HCT116 (cell line): ENCODE measurements around the gene SNED1. TPM values are rescaled to one million over a fixed set of nuclear protein-coding genes. Genes with fewer than 3 reads are reported as not detected.

Source experiments
- ATAC-seq: fragments of 200-7000 bp; cut with Tn5 transposase; 2 replicates; pipeline ENCODE4 v1.9.1; 2020; ENCODE audit warnings: mild to moderate bottlenecking, moderate library complexity
- BruUV-seq: library from RNA; stranded (reverse); fragments of 400-500 nt; replicated peaks from 2 replicates; lab custom pipeline; 2021; lab: Mats Ljungman, UMichigan
- CTCF ChIA-PET: fragments of 300-600 bp; sonication (Branson Sonifier 250); formaldehyde crosslinking; loops from one replicate; lab custom pipeline; 2021; ENCODE audit warnings: antibody characterized with exemption; lab: Charles Lee
- POLR2A ChIA-PET: fragments of 300-600, 350-600 bp; sonication (Branson Sonifier 250); formaldehyde crosslinking; loops from one replicate; lab custom pipeline; 2021; ENCODE audit warnings: antibody characterized with exemption; lab: Charles Lee
- RAD21 ChIA-PET, 2 experiments: fragments of 300-600 bp; sonication (Branson Sonifier 250); formaldehyde crosslinking; loops; one replicate each; lab custom pipeline; 2023; ENCODE audit warnings: low total read pairs in 2 of 2; ENCODE audit not compliant: uncharacterized antibody in 2 of 2, unreplicated experiment in 2 of 2, low non-redundant PET in 1 of 2; lab: Charles Lee
- DNase-seq: peaks from one replicate; pipeline ENCODE4 v3.0.0-alpha.2; 2010; ENCODE audit warnings: low read depth, low spot score
- H2AFZ ChIP-seq: fragments of 200-600 bp; shearing (Covaris generic), sonication (generic); 2 replicates; pipeline ENCODE4 v1.6.1; 2017; ENCODE audit warnings: low read depth, mixed run types, mixed read lengths, antibody characterized with exemption, low read length; ENCODE audit not compliant: poor library complexity, severe bottlenecking
- H3K27ac ChIP-seq: 2 replicates; pipeline ENCODE4 v1.5.1; 2012; ENCODE audit warnings: low read depth, low read length
- H3K27me3 ChIP-seq: fragments of 200-600 bp; sonication (generic); 2 replicates; pipeline ENCODE4 v1.6.1; 2016; ENCODE audit warnings: mixed run types, low read length, mixed read lengths; ENCODE audit not compliant: insufficient read depth
- H3K36me3 ChIP-seq, 2 experiments: fragments of 200-500 bp in 1 of 2; fragments of 200-600 bp in 1 of 2; sonication (Bioruptor generic) in 1 of 2; sonication (generic) in 1 of 2; 2 replicates each; pipeline versions ENCODE4 v1.5.1 to v1.6.1; 2014 to 2016; ENCODE audit warnings: low read length in 2 of 2, inconsistent platforms in 1 of 2, mixed read lengths in 1 of 2, mixed run types in 1 of 2; ENCODE audit not compliant: insufficient read depth in 2 of 2, control insufficient read depth in 1 of 2
- H3K4me1 ChIP-seq, 2 experiments: fragments of 200-600 bp in 1 of 2; sonication (generic) in 1 of 2; 2 replicates each; pipeline versions ENCODE4 v1.5.1 to v1.6.1; 2012 to 2017; ENCODE audit warnings: low read length in 2 of 2, inconsistent platforms in 1 of 2, mild to moderate bottlenecking in 1 of 2, mixed read lengths in 1 of 2, mixed run types in 1 of 2, moderate library complexity in 1 of 2; ENCODE audit not compliant: insufficient read depth in 2 of 2, control insufficient read depth in 1 of 2
- H3K4me2 ChIP-seq: fragments of 200-600 bp; sonication (generic); 2 replicates; pipeline ENCODE4 v1.6.1; 2017; ENCODE audit warnings: mixed run types, low read length, mixed read lengths
- H3K4me3 ChIP-seq, 2 experiments: fragments of 200-600 bp in 1 of 2; sonication (generic) in 1 of 2; replicated peaks in 1 of 2; 2 replicates each; pipeline ENCODE4 v1.5.1; 2011 to 2016; ENCODE audit warnings: low read length in 2 of 2, control low read depth in 1 of 2, low read depth in 1 of 2, mild to moderate bottlenecking in 1 of 2, mixed read lengths in 1 of 2, mixed run types in 1 of 2
- H3K79me2 ChIP-seq: fragments of 200-600 bp; sonication (generic); 2 replicates; pipeline ENCODE4 v1.6.1; 2017; ENCODE audit warnings: mild to moderate bottlenecking, mixed run types, low read length, moderate library complexity, mixed read lengths; ENCODE audit not compliant: insufficient read depth
- H3K9ac ChIP-seq: fragments of 200-600 bp; sonication (generic); 2 replicates; pipeline ENCODE4 v1.6.1; 2016; ENCODE audit warnings: low read length, mixed read lengths
- H3K9me2 ChIP-seq: fragments of 200-600 bp; sonication (generic), shearing (Covaris generic); 2 replicates; pipeline ENCODE4 v1.6.1; 2017; ENCODE audit warnings: mixed run types, mild to moderate bottlenecking, moderate library complexity; ENCODE audit not compliant: insufficient read depth
- H3K9me3 ChIP-seq, 2 experiments: fragments of 200-500 bp in 1 of 2; fragments of 200-600 bp in 1 of 2; sonication (Bioruptor generic) in 1 of 2; sonication (generic) in 1 of 2; 2 replicates each; pipeline ENCODE4 v1.6.1; 2014 to 2017; ENCODE audit warnings: low read length in 2 of 2, mixed read lengths in 2 of 2, inconsistent platforms in 1 of 2, low read depth in 1 of 2, mild to moderate bottlenecking in 1 of 2, mixed run types in 1 of 2, moderate library complexity in 1 of 2; ENCODE audit not compliant: control insufficient read depth in 1 of 2, insufficient read depth in 1 of 2
- H4K20me1 ChIP-seq: fragments of 200-600 bp; sonication (generic), shearing (Covaris generic); 2 replicates; pipeline ENCODE4 v1.6.1; 2017; ENCODE audit warnings: mixed run types, mild to moderate bottlenecking, moderate library complexity; ENCODE audit not compliant: insufficient read depth
- CBX3 ChIP-seq: IDR thresholded peaks from 2 replicates; pipeline ENCODE4 v1.6.1; 2012; ENCODE audit warnings: low read depth
- EGR1 ChIP-seq: IDR thresholded peaks from 2 replicates; pipeline ENCODE4 v1.6.1; 2012; ENCODE audit warnings: low read depth
- FOSL1 ChIP-seq: IDR thresholded peaks from 2 replicates; pipeline ENCODE4 v1.6.1; 2012; ENCODE audit warnings: low read depth
- JUND ChIP-seq: IDR thresholded peaks from 2 replicates; pipeline ENCODE4 v1.6.1; 2012
- MAX ChIP-seq: IDR thresholded peaks from 2 replicates; pipeline ENCODE4 v1.6.1; 2012
- POLR2A ChIP-seq: IDR thresholded peaks from 2 replicates; pipeline ENCODE4 v1.7.0; 2011; ENCODE audit warnings: borderline replicate concordance; ENCODE audit not compliant: insufficient read depth, insufficient read length; ENCODE audit errors: extremely low read depth
- RAD21 ChIP-seq: IDR thresholded peaks from 2 replicates; pipeline ENCODE4 v1.6.1; 2012; ENCODE audit warnings: low read depth, mild to moderate bottlenecking
- SIN3A ChIP-seq: IDR thresholded peaks from 2 replicates; pipeline ENCODE4 v1.6.1; 2012; ENCODE audit warnings: low read depth
- SP1 ChIP-seq: IDR thresholded peaks from 2 replicates; pipeline ENCODE4 v1.6.1; 2012; ENCODE audit warnings: low read depth
- YY1 ChIP-seq: IDR thresholded peaks from 2 replicates; pipeline ENCODE4 v1.6.1; 2011; ENCODE audit warnings: low read length, low read depth, moderate library complexity, mild to moderate bottlenecking; ENCODE audit not compliant: insufficient replicate concordance; ENCODE audit errors: extremely low read depth
- ZBTB33 ChIP-seq: IDR thresholded peaks from 2 replicates; pipeline ENCODE4 v1.6.1; 2011; ENCODE audit warnings: mild to moderate bottlenecking, low read length, moderate library complexity; ENCODE audit not compliant: insufficient replicate concordance; ENCODE audit errors: extremely low read depth
- ZFX ChIP-seq: fragments of 450-650 bp; IDR thresholded peaks from 2 replicates; pipeline ENCODE4 v1.6.1; 2017
- intact Hi-C: fragments of 100-400 bp; cut with micrococcal nuclease; formaldehyde crosslinking; loops from 2 replicates; pipeline ENCODE4 v1.10.0; 2022
- total RNA-seq: library from RNA; stranded (reverse); gene quantifications from one replicate; pipeline ENCODE4 v1.2.1, GENCODE V29; 2021; ENCODE audit not compliant: unreplicated experiment

The SNED1 gene
- total RNA-seq, 1 experiment from 2014 or later: 9.6 TPM

GRCh38 chr2:241007111-241007510 lies 8.7 kb downstream of the SNED1 start:
- H2AFZ ChIP-seq: no peak overlapping the region
- TF ChIP-seq MAX: no peak
- no peak for TF ChIP-seq FOSL1
- TF ChIP-seq YY1: no peak
- TF ChIP-seq CBX3: no peak
- TF ChIP-seq ZBTB33: no peak
- TF ChIP-seq SP1: no peak
- TF ChIP-seq ZFX: no peak
- no peak for TF ChIP-seq SIN3A
- no peak for TF ChIP-seq RAD21
- TF ChIP-seq POLR2A: no peak
- TF ChIP-seq JUND: no peak
- TF ChIP-seq EGR1: no peak
- no peak overlapping the region for H3K4me2 ChIP-seq
- H3K36me3 ChIP-seq: 0 out of 4 replicates have a peak, but pooled peaks cover 0 to 7% of the 10 kb centered on the region in 2 experiments
- DNase-seq (no peak), ATAC-seq (no peak)
- RAD21 ChIA-PET: no interaction called here
- CTCF ChIA-PET: no interaction called here
- no TSS peak for BruUV-seq
- no peaks in the 10 kb centered on the region; a peak in 1 of 4 replicates for H3K4me1 ChIP-seq
- POLR2A ChIA-PET: no interaction called here
- intact Hi-C loops: no loop called here
- H3K79me2 ChIP-seq: no peaks in the 10 kb centered on the region
- H3K4me3 ChIP-seq: no peak overlapping the region
- H3K27me3 ChIP-seq: no peaks in the 10 kb centered on the region
- H3K9ac ChIP-seq: no peak overlapping the region
- H3K9me2 ChIP-seq: no peaks in the 10 kb centered on the region
- peaks cover 13 to 14% of the 10 kb centered on the region in 2 experiments; a peak in 2 of 4 replicates for H3K9me3 ChIP-seq
- H4K20me1 ChIP-seq: no peaks in the 10 kb centered on the region
- H3K27ac ChIP-seq: no peak overlapping the region
